Activated T-cell treated with anti-CD3 and anti-CD28 coated beads for 1 hour (primary cell): ENCODE measurements around the gene DNAAF8.
"Not testable (repeated sequence)": the region's sequence is repeated elsewhere in the genome, so short reads cannot be mapped to it uniquely, and the experiment has no call there.

Experiments used
- DNase-seq: peaks from one replicate; pipeline ENCODE4 v3.0.0-alpha.2; 2020; ENCODE audit warnings: low read depth

DNAAF8 gene

DNA sequence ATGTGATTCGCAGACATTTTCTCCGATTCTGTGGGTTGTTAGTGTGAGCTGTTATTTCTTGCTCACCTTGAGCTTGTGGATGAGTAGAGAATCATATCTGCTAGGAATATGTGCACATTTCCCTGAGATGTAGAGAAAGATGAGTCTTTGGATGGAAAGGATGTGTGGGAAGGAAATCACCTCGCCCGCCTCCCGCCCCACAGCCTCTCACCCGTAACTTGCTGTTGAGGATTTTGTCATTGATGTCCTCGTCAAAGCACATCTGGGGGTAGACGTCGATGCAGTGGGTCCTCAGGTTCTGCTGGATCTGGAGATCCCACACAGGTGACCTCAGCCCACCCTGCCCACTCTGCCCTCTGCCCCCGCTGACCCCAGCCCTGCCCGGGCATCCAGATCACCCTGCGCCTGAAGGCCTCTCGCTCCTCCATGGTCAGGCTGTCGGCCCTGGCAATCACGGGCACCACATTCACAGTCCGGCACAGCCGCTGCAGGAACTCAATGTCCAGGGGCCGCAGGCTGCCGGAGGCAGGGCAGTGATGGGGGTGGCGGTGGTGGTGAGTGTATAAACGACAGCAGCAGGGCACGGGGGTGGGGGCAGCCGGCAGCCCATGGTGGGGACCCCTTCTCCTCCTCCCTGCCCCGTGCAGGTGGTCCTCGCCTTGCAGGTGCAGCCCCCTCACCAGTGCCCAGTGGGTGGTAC, 49.1 kb downstream of the DNAAF8 start:
- no peak for DNase-seq

DNA sequence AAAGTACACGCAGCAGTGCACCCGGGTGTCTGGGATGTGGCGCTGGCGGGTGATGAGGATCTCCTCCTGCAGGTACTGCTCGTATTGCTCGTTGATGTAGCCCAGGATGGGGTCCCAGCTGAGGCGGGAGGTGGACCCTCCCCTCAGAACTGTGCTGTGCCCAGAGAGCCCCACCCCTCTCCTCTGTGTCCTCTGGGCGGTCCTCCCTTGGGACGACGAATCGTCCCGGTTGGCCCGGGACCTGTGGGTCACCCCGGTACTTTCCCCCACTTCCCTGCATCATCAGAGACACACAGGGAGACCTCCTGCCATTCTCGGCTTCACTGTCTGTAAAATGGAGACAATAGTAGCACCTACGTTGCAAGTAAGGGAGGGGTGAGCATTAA, 49.6 kb downstream of the DNAAF8 start:
- no peak for DNase-seq

DNA sequence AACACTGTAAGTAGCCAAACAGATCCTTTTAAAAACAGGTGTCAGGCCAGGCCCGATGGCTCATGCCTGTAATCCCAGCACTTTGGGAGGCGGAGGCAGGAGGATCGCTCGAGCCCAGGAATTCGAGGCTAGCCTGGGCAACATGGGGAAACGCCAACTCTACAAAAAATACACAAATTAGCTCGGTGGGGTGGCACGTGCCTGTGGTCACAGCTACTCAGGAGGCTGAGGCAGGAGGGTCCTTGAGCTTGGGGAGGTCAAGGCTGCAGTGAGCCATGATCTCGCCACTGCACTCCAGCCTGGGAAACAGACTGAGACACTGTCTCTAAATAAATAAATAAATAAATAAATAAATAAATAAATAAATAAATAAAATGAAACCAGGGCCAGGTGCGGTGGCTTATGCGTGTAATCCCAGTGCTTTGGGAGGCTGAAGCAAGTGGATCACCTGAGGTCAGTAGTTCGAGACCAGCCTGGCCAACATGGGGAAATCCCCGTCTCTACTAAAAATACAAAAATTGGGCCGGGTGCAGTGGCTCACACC, 50.2 kb downstream of the DNAAF8 start:
- DNase-seq = not testable (repeated sequence)

DNA sequence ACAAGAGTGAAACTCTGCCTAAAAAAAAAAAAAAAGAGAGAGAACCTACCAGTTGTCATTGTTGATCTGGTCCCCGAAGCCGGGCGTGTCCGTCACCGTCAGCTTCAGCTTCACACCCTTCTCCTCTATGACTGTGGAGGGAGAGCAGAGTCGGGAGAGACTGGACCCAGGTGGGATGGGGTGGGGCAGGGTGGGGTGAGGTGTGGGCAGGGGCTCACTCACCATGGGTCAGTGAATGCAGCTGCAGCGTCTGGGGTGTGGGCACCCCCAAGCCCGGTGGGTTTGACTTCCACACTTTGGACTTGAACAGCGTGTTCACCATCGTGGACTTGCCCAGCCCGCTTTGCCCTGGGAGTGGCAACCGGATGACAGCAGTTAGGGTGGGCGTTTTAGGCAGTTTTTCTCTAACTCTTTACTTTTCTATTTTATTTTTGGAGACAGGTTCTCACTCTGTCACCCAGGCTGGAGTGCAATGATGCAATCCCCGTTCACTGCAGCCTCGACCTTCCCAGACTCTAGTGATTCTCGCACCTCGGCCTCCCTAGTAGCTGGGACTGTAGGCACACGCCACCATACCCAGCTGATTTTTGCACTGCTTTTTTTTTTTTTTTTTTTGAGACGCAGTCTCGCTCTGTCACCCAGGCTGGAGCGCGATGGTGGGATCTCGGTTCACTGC, 51.6 kb downstream of the DNAAF8 start:
- DNase-seq = no peak

DNA sequence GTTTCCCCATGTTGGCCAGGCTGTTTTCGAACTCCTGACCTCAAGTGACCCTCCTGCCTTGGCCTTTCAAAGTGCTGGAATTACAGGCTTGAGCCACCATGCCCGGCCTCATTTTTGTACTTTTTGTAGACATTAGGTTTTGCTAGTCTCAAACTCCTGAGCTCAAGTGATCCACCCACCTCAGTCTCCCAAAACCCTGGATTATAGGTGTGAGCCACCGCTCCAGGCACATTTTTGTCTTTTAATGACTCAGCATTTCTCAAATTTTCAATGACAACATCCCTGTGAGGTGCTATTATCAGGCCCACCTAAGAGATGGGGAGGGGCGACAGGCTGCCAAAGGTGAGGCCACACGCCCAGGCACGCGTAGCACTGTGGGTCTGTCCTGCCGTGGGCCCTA, 52.7 kb downstream of the DNAAF8 start:
- no peak for DNase-seq

DNA sequence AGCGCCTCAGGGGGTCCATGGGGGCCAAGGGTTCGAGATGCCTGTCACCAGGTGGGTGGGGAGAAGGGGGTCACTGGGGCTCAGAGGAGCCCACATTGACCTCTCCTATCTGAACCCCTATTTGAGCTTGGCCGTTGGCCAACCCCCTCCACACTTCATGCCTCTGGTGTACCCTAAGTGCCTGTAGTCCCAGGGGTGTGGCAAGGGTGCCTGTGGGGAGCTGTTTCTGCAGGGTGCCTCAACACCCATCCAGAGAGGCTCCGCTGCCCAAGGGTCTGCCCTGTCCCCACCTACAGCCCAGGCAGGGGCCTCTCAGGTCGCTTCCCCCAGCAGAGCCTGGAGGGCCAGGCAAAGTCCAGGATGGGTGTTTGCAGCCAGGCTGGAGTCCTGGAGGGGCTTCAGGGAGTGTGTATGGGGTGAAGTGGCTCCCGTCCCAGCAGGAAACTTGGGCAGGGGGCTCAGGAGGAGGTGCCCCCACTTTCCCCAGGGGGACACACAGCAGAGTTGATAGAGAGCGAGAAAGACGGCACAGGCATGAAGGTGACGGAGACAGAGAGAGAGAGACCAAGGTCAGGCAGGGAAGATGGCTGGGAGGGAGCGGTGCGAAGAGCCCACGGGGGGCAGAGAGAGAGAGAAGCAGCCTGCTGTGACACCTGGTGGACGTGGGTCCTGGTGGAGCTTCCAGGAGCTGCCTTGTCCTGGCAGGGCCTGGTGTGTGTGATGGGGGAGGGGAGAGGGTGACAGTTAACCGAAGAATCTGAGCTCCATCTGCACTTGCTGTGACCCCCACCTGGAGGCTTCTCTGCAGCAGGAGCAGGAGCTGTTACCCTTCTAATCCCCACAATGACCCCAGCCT, 53.5 kb downstream of the DNAAF8 start, which contains the start of gene SEPTIN12:
Gene SEPTIN12 (minus strand): TSS at position 719 of the 856 bp plus-strand sequence. CDS start 700 bp downstream, at position 19.
- no peak for DNase-seq

DNA sequence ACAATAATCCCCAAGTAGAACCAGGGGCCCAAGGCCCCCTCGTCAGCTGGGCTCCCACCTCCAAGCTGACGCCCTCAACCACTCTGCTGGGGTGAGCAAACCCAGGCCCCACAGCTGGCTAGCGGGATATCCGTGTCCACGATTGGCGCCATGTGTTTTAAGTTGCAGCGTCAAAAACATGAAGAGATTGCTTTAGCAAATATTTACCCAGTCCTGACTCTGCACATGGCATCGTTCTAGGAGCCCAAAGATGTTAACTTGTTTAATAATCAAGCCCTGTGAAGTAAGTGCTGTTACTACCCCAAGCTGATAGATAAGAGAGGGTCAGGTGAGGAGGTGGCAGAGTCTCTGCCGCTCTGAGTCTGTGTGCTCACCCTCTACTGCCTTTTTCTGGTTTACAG, 54.2 kb downstream of the DNAAF8 start:
- DNase-seq = no peak

DNA sequence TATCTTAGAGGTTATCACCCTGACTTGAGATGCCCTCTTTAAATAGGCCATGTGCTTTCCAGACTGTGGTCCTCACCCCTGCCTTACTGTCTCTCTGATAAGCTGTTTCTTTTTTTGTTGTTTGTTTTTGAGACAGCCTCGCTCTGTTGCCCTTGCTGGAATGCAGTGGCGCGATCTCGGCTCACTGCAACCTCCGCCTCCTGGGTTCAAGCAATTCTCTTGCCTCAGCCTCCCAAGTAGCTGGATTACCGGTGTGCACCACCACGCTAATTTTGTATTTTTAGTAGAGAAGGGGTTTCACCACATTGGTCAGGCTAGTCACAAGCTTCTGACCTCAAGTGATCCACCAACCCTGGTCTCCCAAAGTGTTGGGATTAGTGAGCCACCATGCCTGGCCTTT, 54.6 kb downstream of the DNAAF8 start:
- DNase-seq = no peak

DNA sequence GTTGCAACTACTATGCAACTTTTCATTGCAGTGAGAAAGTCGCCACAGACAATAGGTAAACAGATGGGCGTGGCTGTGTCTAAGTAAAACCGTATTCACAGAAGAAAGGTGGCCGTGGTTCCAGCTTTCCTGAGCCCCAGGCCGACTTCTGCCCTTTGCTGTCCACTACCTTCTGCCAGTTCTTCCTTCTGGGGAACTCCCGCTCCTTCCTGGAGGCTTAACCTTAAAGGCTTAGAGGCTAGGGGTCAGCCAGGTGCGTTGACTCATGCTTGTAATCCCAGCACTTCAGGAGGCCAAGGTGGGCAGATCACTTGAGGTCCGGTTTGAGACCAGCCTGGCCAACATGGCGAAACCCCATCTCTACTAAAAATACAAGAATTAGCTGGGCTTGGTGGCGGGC, 55.9 kb downstream of the DNAAF8 start:
- DNase-seq = no peak

DNA sequence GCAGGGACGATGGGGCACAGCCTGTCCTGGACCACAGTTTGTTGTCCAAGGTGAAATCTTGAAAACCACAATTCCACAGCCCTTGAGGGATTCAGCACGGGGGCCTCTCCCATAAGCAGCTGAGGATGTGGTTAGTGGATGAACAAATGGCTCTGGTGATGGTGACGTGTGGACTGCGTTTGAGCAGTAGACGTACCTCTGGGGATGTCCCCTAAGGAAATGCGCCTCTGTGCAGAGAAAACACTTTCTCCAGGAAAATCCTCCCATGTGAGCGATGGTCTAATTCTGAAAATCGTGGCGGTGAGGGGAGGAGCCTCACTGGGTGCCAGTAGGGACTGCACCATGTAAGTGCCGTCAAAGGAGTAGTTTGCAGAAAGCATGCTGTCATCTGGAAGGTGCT, 56.5 kb downstream of the DNAAF8 start:
- no peak for DNase-seq

DNA sequence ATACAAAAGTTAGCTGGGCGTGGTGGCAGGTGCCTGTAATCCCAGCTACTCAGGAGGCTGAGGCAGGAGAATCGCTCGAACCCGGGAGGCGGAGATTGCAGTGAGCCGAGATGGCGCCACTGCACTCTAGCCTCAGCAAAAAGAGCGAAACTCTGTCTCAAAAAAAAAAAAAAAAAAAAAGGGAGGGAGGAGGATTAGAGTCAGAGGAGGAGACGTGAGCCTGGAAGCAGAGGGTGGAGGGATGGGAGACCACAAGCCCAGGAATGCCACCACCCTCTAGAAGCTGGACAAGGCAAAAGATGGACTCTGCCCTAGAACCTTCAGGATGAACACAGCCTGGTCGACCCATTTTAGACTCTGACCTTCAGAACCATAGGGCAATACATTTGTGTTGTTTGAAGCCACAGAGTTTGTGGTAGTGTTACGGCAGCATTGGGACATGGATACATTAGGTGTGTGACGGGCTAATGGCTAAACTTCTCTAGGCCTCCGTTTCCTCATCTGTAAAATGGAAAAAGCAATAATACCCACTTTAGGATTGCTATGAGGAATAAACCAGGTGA, 58.7 kb downstream of the DNAAF8 start:
- DNase-seq = no peak

DNA sequence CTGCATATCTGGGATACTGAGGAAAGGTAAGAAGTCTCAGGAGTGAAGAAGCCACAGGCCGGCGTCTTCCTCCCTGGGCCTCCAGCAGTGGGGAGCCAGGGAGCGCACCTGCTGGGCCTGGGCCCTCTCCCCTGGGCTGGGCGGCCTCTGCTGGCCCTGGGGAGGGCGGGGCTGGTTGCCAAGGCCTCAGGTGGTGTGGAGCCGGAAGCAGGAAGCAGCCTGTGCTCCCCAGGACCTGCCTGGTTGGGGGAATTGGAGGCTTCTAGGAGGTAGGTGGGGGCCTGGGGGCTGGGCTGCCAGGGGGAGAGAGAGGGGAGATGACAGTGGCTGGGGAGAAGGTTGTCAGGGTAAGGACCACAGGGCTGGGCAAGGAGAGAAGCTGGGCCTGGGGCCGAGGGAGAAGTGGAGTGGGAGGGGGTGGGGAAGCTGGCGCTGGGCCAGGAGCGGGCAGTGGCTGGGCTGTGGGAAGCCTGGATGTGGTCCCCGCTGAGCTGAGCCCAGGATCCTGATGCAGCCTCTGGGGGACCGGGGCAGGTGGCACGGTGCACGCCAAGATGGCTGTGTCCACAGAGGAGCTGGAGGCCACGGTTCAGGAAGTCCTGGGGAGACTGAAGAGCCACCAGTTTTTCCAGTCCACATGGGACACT, 61.0 kb downstream of the DNAAF8 start, which contains the start of gene SMIM22:
Gene SMIM22 (plus strand): TSS at position 189 of the 647 bp plus-strand sequence. CDS start 366 bp downstream, at position 555.
- DNase-seq = no peak

DNA sequence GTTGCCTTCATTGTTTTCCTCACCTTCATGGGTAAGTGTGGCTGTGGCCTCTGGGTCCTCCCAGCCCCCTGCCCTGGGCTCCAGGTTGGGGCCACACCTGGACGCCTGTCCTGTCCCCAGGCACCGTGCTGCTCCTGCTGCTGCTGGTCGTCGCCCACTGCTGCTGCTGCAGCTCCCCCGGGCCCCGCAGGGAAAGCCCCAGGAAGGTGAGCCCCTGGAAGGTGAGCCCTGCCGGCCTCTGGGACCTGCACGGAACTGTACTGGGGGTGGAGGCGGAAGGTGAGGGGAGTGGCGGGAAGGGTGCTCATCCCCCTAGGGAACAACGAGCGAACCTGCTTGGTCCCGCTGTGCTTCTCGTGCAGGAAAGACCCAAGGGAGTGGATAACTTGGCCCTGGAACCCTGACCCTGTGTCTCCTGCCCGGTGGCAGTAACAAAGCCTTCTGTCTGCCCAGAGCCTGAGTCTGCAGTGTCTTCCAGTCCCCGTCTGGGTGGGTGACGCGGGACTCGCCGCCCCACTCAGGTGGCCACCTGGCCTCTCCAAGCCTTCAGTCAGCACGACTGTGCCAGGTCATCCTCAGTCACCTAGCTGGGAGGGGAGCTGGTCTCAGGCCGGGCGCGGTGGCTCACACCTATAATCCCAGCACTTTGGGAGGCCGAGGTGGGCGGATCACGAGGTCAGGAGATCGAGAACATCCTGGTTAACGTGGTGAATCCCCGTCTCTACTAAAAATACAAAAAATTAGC, 61.7 kb downstream of the DNAAF8 start:
- DNase-seq = no peak

DNA sequence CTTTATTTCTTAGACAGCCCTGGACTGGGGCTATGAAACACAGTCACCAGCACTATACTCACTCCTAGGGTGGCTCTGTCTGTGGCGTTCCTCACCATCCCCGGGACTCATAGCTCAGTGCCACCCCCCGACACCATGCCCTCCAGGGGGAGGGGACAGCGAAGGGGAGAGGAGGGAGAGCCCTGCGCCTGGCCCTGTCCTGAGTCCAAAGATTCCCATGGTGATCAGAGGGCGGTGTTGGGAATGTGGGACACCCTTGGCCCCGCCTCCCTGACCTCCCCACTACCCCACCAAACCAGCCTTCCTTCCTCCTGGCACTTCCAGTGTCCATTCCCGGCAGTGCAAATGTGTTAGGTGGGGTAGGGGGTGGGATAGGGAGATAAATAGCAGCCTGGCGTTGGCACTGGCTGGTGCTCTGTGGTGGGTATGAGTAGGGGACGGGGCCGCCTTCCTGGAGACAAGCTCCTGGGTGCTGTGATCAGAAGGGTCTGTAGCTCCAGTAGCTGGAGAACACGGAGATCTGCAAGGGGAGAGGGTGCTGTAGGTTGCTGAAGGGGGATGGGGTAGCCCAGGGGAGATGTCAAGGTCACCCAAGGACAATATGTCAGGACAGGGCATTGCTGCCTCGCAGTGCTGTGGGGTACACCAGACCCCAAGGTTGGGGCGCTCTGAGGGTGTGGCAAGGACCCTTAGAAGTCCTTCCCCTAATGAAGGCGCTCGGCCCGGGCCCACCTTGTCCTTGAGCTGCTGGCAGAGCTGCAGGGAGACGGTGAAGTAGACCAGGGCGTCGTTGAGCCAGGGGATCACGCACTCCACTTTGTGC, 62.9 kb downstream of the DNAAF8 start:
- DNase-seq = no peak

DNA sequence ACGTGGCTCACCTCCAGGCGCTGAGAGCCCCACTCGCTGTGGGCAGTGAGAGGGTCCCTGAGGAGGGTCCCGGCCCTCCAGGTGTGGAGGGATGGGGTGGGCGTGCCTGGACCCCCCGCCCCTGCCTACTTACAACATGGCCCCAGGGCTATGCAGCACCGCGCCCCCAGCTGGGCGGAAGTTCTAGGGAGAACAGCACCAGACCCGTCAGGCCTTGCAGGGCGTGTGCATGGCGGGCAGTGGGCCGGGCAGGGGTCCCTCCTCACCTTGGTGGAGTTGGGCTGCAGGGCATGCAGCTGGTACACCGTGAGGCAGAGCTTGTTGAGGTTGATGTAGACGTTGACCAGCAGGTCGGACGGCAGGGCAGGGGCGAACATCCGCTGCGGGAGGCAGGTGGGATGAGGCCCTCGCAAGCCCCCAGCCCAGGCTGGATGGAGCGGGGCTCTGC, 63.5 kb downstream of the DNAAF8 start:
- no peak for DNase-seq

DNA sequence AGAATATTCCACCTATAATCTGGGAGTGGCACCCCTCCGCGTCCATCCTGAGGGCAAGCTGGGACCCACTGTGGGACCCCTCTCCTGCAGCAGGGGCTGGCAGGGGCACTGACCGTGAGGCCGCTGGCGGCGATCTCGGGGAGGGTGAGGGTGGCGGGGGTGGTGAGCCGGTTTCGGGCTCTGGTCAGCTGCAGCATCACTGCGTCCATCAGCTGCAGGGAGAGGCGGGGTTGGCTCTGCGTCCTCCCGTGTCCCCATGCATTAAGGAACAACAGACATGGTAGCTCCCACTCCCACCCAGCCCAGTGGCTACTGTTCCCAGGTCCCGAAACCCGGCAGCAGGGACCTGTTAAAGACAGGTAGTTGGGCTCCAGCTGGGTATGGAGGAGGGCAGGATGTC, 64.1 kb downstream of the DNAAF8 start:
- DNase-seq = no peak
